Measurements from ENCODE around the gene TIMM50. TPM values are rescaled to one million over a fixed set of nuclear protein-coding genes. Genes with fewer than 3 reads are reported as not detected.

TIMM50 gene
- total and polyA plus RNA-seq, 2 of the 13 experiments (the other 11 are each of a cell fraction or from before 2014, with no cell fraction given) = 91.1 to 92.5 TPM

DNA sequence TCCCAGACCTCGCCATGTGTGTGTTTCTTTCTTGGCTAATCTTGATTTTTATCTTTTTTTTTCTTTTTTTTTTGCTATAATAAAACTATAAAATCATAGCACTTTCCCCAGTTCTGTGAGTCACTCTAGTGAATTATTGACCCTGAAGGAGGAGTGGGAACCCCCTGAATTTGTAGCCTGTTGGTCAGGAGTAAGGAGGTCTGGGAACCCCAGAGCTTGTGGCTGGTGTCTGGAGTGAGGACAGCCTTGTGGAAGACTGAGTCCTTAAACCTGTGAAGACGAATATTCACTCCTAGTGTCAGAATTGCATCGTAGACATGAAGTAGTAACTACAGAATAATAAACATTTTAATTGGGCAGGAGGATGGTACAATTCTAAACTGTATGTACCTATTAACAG, 44.6 kb downstream of the TIMM50 start (continued):
- TF ChIP-seq HOMEZ (CRISPR knock-in tag; IDR thresholded peaks at IDR 0.05; ENCODE audit: low read depth) = no peak

- ChIA-PET CTCF (ENCODE audit: low intra/inter-chr PET ratio, low total read pairs) (interaction anchor here (0.9 to 2.3 kb wide), 2 partner anchors 34 to 57 kb away, joined by 3 to 20 read pairs; no protein-coding TSS in a partner anchor), POLR2A (interaction anchor here (0.8 to 1.2 kb wide), 4 partner anchors 18 to 134 kb away, joined by 4 to 6 read pairs (median 5); partner anchors contain the start of genes RPS16, SELENOV and SUPT5H)
- Histone ChIP-seq H3K27ac (ENCODE audit: extremely low read length, insufficient read depth, low read length) (peak overlapping the region; percentile 45), H3K79me2 (ENCODE audit: insufficient read depth, low read length) (peaks cover 12% of the 10 kb centered on the region), H3K9ac (ENCODE audit: insufficient read depth, low read depth, low read length) (peak overlapping the region; percentile 80), H3K4me2 (ENCODE audit: low read depth, low read length) (peak overlapping the region; percentile 94), H3K4me1 (ENCODE audit: insufficient read depth, low read length) (peaks cover 15% of the 10 kb centered on the region), H3K36me3 (replicated peaks in 1 of 2; ENCODE audit: control insufficient read depth in 1 of 2, insufficient read depth in 2 of 2, low read length in 2 of 2) (no peaks in the 10 kb centered on the region), H3K4me3 (replicated peaks in 1 of 3; ENCODE audit: insufficient read depth in 1 of 3, low read depth in 2 of 3, low read length in 3 of 3) (peak overlapping the region; percentile 81 to 93 (median 89)), H3K9me3 (ENCODE audit: low read length) (no peaks in the 10 kb centered on the region), H3K27me3 (ENCODE audit: control insufficient read depth in 1 of 2, insufficient read depth in 2 of 2, low read length in 2 of 2) (no peaks in the 10 kb centered on the region; a peak in 2 of 5 replicates), H2AFZ (ENCODE audit: low read length) (no peak overlapping the region), H4K20me1 (ENCODE audit: insufficient read depth, low read length) (no peaks in the 10 kb centered on the region)
- no peak for TF ChIP-seq PHF20 (CRISPR knock-in tag; IDR thresholded peaks at IDR 0.05)
- peak; percentile 86 for TF ChIP-seq ZNF770 (CRISPR knock-in tag; IDR thresholded peaks at IDR 0.05)
- no peak for ATAC-seq
- in situ Hi-C loops (cut with HindIII; ENCODE audit: extremely low pct_ligation_motif_present, low pct_unique_long_range_greater_than_20kb) (loop anchor here (5.0 kb wide), 1 partner anchor 35 kb away; the partner anchor contains the start of gene DLL3), intact Hi-C loops (cut with micrococcal nuclease; ENCODE audit: unreplicated experiment) (loop anchor here (1.0 to 10.0 kb wide), 2 partner anchors 58 to 117 kb away; partner anchors contain the start of gene PLEKHG2)
- BruUV-seq (replicated peaks) = no TSS peak
- 4% methylated on average over 14 of the region's 14 CpGs for WGBS (ENCODE audit: low lambda C conversion rate)
- no peak for DNase-seq (ENCODE audit: low spot score)
- FAIRE-seq = no peak
These were observed 51.2 kb downstream of the TIMM50 start for GRCh38 chr19:39531834-39532232.

Data from HepG2 (cell line).